ENCODE data around the gene C14orf119. TPM values are rescaled to one million over a fixed set of nuclear protein-coding genes. Genes with fewer than 3 reads are reported as not detected.

The C14orf119 gene
- total and polyA plus RNA-seq, 9 of the 15 experiments (the other 6 are each of a cell fraction or from before 2014, with no cell fraction given), result 36.7 to 251 (median 51.8) TPM

DNA sequence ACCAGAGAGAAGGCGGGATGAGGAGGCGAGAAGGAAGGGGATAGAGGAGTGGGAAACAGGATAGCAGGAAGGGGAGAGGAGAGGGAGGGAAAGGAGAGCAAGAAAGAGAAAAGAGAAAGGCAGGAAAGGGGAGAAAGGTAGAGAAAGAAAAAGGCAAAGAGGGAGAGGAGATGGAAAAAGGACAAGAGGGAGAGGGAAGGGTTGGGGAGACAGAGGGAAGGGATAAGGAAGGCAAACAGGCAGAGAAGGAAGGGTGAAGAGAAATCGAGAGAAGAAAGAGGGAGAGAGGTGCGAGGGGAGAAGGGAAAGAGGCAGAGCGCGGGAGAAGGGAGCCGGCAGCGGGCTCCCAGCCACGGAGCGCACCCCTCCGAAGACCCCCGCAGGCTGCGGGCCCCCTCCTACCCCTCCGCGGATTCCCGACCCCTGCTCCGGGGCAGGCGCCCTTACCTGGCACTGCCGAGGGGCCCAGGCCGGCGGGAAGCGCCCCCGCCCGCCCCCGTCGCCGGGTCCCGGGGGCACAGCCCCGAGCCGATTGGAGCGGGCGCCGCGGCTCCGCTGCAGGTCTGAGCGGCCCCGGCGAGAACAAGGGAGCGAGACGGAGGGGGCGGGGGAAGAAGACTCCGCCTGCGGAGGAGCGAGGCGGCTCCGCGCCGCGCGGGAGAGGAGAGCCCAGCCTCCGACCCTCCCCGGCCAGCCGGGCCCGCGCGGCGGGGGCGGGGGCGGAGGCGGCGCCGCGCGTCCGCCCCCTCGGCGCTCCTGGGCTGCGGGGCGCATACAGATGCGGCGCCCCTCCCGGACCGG lies 38.1 kb upstream of the C14orf119 start, which contains the start of gene CDH24 (continued):
- TF ChIP-seq, protein P1, sequence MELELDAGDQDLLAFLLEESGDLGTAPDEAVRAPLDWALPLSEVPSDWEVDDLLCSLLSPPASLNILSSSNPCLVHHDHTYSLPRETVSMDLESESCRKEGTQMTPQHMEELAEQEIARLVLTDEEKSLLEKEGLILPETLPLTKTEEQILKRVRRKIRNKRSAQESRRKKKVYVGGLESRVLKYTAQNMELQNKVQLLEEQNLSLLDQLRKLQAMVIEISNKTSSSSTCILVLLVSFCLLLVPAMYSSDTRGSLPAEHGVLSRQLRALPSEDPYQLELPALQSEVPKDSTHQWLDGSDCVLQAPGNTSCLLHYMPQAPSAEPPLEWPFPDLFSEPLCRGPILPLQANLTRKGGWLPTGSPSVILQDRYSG (tag; conservative IDR thresholded peaks at IDR 0.05; ENCODE audit: low read depth), result no peak
- TF ChIP-seq MTA1 (IDR thresholded peaks at IDR 0.05; ENCODE audit: borderline replicate concordance) (peak; percentile 81; the same call in 1 of the 2 replicates), PTTG1 (tag; IDR thresholded peaks at IDR 0.05; ENCODE audit: low read depth) (no peak), TRIM28 (IDR thresholded peaks at IDR 0.05) (no peak; the same call in 1 of the 2 replicates), ZNF583 (CRISPR knock-in tag; IDR thresholded peaks at IDR 0.05) (no peak), ZFP1 (CRISPR knock-in tag; IDR thresholded peaks at IDR 0.05) (no peak), FOXP1 (CRISPR knock-in tag; IDR thresholded peaks at IDR 0.05) (no peak), IRF2 (CRISPR knock-in tag; IDR thresholded peaks at IDR 0.05) (no peak), BRCA1 (IDR thresholded peaks at IDR 0.05) (no peak), BRCA1 (CRISPR knock-in tag; IDR thresholded peaks at IDR 0.05) (no peak), ZNF212 (CRISPR knock-in tag; IDR thresholded peaks at IDR 0.05) (no peak), SRSF1 (IDR thresholded peaks at IDR 0.05; ENCODE audit: low read depth, low read length) (no peak), LCOR (CRISPR knock-in tag; IDR thresholded peaks at IDR 0.05) (no peak), RHOXF2B (CRISPR knock-in tag; conservative IDR thresholded peaks at IDR 0.05) (no peak), FOS (IDR thresholded peaks at IDR 0.05; ENCODE audit: extremely low read depth, insufficient read length) (no peak), TARDBP (IDR thresholded peaks at IDR 0.05) (no peak), U2AF1 (optimal IDR thresholded peaks at IDR 0.05; ENCODE audit: low read depth, low read length) (no peak), ZZZ3 (IDR thresholded peaks at IDR 0.05) (no peak), NCOR1 (IDR thresholded peaks at IDR 0.05) (no peak)
- TF ChIP-seq, protein P2, sequence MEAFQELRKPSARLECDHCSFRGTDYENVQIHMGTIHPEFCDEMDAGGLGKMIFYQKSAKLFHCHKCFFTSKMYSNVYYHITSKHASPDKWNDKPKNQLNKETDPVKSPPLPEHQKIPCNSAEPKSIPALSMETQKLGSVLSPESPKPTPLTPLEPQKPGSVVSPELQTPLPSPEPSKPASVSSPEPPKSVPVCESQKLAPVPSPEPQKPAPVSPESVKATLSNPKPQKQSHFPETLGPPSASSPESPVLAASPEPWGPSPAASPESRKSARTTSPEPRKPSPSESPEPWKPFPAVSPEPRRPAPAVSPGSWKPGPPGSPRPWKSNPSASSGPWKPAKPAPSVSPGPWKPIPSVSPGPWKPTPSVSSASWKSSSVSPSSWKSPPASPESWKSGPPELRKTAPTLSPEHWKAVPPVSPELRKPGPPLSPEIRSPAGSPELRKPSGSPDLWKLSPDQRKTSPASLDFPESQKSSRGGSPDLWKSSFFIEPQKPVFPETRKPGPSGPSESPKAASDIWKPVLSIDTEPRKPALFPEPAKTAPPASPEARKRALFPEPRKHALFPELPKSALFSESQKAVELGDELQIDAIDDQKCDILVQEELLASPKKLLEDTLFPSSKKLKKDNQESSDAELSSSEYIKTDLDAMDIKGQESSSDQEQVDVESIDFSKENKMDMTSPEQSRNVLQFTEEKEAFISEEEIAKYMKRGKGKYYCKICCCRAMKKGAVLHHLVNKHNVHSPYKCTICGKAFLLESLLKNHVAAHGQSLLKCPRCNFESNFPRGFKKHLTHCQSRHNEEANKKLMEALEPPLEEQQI (IDR thresholded peaks at IDR 0.05), result no peak
- TF ChIP-seq, protein P3, sequence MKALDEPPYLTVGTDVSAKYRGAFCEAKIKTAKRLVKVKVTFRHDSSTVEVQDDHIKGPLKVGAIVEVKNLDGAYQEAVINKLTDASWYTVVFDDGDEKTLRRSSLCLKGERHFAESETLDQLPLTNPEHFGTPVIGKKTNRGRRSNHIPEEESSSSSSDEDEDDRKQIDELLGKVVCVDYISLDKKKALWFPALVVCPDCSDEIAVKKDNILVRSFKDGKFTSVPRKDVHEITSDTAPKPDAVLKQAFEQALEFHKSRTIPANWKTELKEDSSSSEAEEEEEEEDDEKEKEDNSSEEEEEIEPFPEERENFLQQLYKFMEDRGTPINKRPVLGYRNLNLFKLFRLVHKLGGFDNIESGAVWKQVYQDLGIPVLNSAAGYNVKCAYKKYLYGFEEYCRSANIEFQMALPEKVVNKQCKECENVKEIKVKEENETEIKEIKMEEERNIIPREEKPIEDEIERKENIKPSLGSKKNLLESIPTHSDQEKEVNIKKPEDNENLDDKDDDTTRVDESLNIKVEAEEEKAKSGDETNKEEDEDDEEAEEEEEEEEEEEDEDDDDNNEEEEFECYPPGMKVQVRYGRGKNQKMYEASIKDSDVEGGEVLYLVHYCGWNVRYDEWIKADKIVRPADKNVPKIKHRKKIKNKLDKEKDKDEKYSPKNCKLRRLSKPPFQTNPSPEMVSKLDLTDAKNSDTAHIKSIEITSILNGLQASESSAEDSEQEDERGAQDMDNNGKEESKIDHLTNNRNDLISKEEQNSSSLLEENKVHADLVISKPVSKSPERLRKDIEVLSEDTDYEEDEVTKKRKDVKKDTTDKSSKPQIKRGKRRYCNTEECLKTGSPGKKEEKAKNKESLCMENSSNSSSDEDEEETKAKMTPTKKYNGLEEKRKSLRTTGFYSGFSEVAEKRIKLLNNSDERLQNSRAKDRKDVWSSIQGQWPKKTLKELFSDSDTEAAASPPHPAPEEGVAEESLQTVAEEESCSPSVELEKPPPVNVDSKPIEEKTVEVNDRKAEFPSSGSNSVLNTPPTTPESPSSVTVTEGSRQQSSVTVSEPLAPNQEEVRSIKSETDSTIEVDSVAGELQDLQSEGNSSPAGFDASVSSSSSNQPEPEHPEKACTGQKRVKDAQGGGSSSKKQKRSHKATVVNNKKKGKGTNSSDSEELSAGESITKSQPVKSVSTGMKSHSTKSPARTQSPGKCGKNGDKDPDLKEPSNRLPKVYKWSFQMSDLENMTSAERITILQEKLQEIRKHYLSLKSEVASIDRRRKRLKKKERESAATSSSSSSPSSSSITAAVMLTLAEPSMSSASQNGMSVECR (CRISPR knock-in tag; IDR thresholded peaks at IDR 0.05), result 0 out of 2 replicates have a peak, but pooled peaks have one; percentile 3

Measured in K562 (cell line).